ENCODE data around the gene SH2D3C. TPM values are rescaled to one million over a fixed set of nuclear protein-coding genes. Genes with fewer than 3 reads are reported as not detected.

Gene SH2D3C
- total and polyA plus RNA-seq, 2 of the 4 experiments (the other 2 are of a cell fraction), result under 0.01 to 0.24 TPM

- H3K4ac ChIP-seq (ENCODE audit: low read depth, low read length), result no peak overlapping the region
- H3K9me3 ChIP-seq (ENCODE audit: control insufficient read depth, insufficient read depth, low read length), result no peaks in the 10 kb centered on the region
- H3K27me3 ChIP-seq (ENCODE audit: control insufficient read depth, insufficient read depth, low read length), result no peaks in the 10 kb centered on the region
- H2BK15ac ChIP-seq (ENCODE audit: low read depth, low read length), result no peak overlapping the region
- peaks cover 12% of the 10 kb centered on the region for H3K36me3 ChIP-seq (ENCODE audit: control insufficient read depth, insufficient read depth, low read length)
- H2BK5ac ChIP-seq (ENCODE audit: low read depth, low read length, poor library complexity, severe bottlenecking), result no peak overlapping the region
- peak; percentile 18 for ATAC-seq (ENCODE audit: low read depth)
- no peak overlapping the region for H4K5ac ChIP-seq (ENCODE audit: low read depth, low read length)
- peaks cover 16% of the 10 kb centered on the region for H3K4me1 ChIP-seq (ENCODE audit: control insufficient read depth, insufficient read depth, low read length)
- BruUV-seq (replicated peaks), result no TSS peak
- no peak overlapping the region for H2BK20ac ChIP-seq (ENCODE audit: low read depth, low read length)
- ChIA-PET POLR2A (ENCODE audit: unreplicated experiment) (interaction anchor here (0.6 kb wide), 2 partner anchors 57 to 74 kb away, joined by 3 read pairs; no protein-coding TSS in a partner anchor), CTCF (no interaction called here)
- no peak overlapping the region for H2AK5ac ChIP-seq (ENCODE audit: low read depth, low read length)
- no peak overlapping the region for H3K14ac ChIP-seq (replicated peaks; ENCODE audit: low read depth, low read length)
- dilution Hi-C loops (cut with HindIII; ENCODE audit: low sequenced_read_pairs, unreplicated experiment), result no loop called here
- peaks cover 28% of the 10 kb centered on the region for H4K20me1 ChIP-seq (ENCODE audit: insufficient read depth, low read length)
- intact Hi-C loops (cut with micrococcal nuclease), result no loop called here
- H2BK120ac ChIP-seq (ENCODE audit: low read depth, low read length), result no peak overlapping the region
- H3K23ac ChIP-seq (ENCODE audit: low read depth, low read length), result peak overlapping the region; percentile 29; the same call in 1 of the 2 replicates
- H3K9me1 ChIP-seq (ENCODE audit: insufficient read depth, low read length), result peaks cover 19% of the 10 kb centered on the region
- H3K79me1 ChIP-seq (ENCODE audit: low read depth in 1 of 2, low read length in 2 of 2), result peaks cover 6 to 34% of the 10 kb centered on the region in 2 experiments; a peak in 2 of 4 replicates
- peak; percentile 38 for DNase-seq
- H3K18ac ChIP-seq (ENCODE audit: low read depth, low read length), result no peak overlapping the region
- TF ChIP-seq MXI1 (IDR thresholded peaks at IDR 0.05; ENCODE audit: borderline replicate concordance, low read depth, low read length), result no peak
- no peak overlapping the region for H4K91ac ChIP-seq (ENCODE audit: insufficient read depth, low read depth, low read length)
- in situ Hi-C loops (cut with MboI; ENCODE audit: low sequenced_read_pairs), result no loop called here
- no peak overlapping the region for H3K56ac ChIP-seq (ENCODE audit: extremely low read depth, insufficient read depth, low read length)
- H2AFZ ChIP-seq (replicated peaks; ENCODE audit: low read length, poor library complexity), result no peak overlapping the region
- H3K27ac ChIP-seq (ENCODE audit: insufficient read depth, low read length), result no peak overlapping the region
- no peak overlapping the region for H2AK9ac ChIP-seq (replicated peaks; ENCODE audit: low read depth, low read length, poor library complexity)
- 80% methylated on average over 1 of the region's 8 CpGs; no CpG with 5 or more reads in 1 of the 2 experiments for WGBS, 2 experiments (ENCODE audit: extremely low coverage in 2 of 2, insufficient read length in 1 of 2)
- no peak overlapping the region for H3K9ac ChIP-seq (ENCODE audit: low read depth, low read length)
- H3K4me3 ChIP-seq (ENCODE audit: insufficient read depth, low read depth, low read length), result no peak overlapping the region
- H3K4me2 ChIP-seq (ENCODE audit: low read depth, low read length), result no peak overlapping the region
- H4K8ac ChIP-seq (ENCODE audit: low read depth in 2 of 2, low read length in 2 of 2), result no peak overlapping the region
Observed at GRCh38 chr9:127796225-127796813, 17.9 kb upstream of the SH2D3C start.

All from IMR-90 (cell line).